ENCODE results near the gene LSM10. TPM values are rescaled to one million over a fixed set of nuclear protein-coding genes. Genes with fewer than 3 reads are reported as not detected.
A peak's percentile ranks its signal among the peaks of the same experiment; 100 is the strongest.

The LSM10 gene
- total and polyA plus RNA-seq, 2 experiments from 2014 or later: 27.5 to 98.9 TPM

GRCh38 chr1:36400825-36401601, 3.3 kb upstream of the LSM10 start:
- Histone ChIP-seq H3K4me1 (ENCODE audit: insufficient read depth) (peaks cover 8% of the 10 kb centered on the region), H3K4me3 (0 out of 2 replicates have a peak overlapping the region, but pooled peaks have one; percentile 31), H3K4me2 (peak overlapping the region; percentile 69), H3K79me2 (replicated peaks; ENCODE audit: insufficient read depth) (peaks cover 7% of the 10 kb centered on the region; the same call in 1 of the 2 replicates), H4K20me1 (replicated peaks; ENCODE audit: insufficient read depth) (no peaks in the 10 kb centered on the region), H3K27ac (ENCODE audit: low read depth) (0 out of 2 replicates have a peak overlapping the region, but pooled peaks have one; percentile 63), H2AFZ (peak overlapping the region; percentile 95), H3K27me3 (ENCODE audit: insufficient read depth) (no peaks in the 10 kb centered on the region), H3K36me3 (ENCODE audit: insufficient read depth) (no peaks in the 10 kb centered on the region), H3K9me2 (ENCODE audit: insufficient read depth) (no peaks in the 10 kb centered on the region), H3F3A (replicated peaks; ENCODE audit: low read depth) (no peaks in the 10 kb centered on the region; the same call in 1 of the 2 replicates)
- peaks cover 9% of the 10 kb centered on the region for H3K4me1 Mint-ChIP-seq
- DNase-seq (ENCODE audit: low spot score) (peak; percentile 87), ATAC-seq (peak; percentile 66)
- 0 out of 3 replicates have a peak, but pooled peaks cover 4% of the 10 kb centered on the region for H3K9me3 Mint-ChIP-seq
- no peak overlapping the region for H3K27ac Mint-ChIP-seq
- peaks cover 14% of the 10 kb centered on the region for H3K27me3 Mint-ChIP-seq (ENCODE audit: insufficient read depth, low read depth, poor library complexity)
- TF ChIP-seq JUNB (IDR thresholded peaks at IDR 0.05; ENCODE audit: unreplicated experiment) (no peak), STAT1 (IDR thresholded peaks at IDR 0.05; ENCODE audit: unreplicated experiment) (no peak), EZH2 (IDR thresholded peaks at IDR 0.05; ENCODE audit: low read depth, unreplicated experiment) (no peak), ETS1 (IDR thresholded peaks at IDR 0.05) (no peak), CREB1 (CRISPR knock-in tag; IDR thresholded peaks at IDR 0.05; ENCODE audit: low read depth) (no peak), EZH2phosphoT487 (IDR thresholded peaks at IDR 0.05; ENCODE audit: unreplicated experiment) (no peak), ZNF462 (CRISPR knock-in tag; IDR thresholded peaks at IDR 0.05) (no peak), ZNF331 (CRISPR knock-in tag; IDR thresholded peaks at IDR 0.05; ENCODE audit: low read depth) (no peak), CTCF (conservative IDR thresholded peaks at IDR 0.05; ENCODE audit: low read depth in 2 of 2) (no peak), REST (IDR thresholded peaks at IDR 0.05; ENCODE audit: unreplicated experiment) (no peak), NANOG (IDR thresholded peaks at IDR 0.05; ENCODE audit: borderline replicate concordance) (no peak), ZNF114 (CRISPR knock-in tag; IDR thresholded peaks at IDR 0.05) (no peak), POLR2AphosphoS5 (IDR thresholded peaks at IDR 0.05; ENCODE audit: low read depth) (no peak; the same call in 1 of the 2 replicates)
- H3K36me3 Mint-ChIP-seq (ENCODE audit: low read depth): no peaks in the 10 kb centered on the region
- H3K4me3 Mint-ChIP-seq: peak overlapping the region; percentile 56

All from GM23338 (cell line).